ENCODE data around the gene ROBO1.

ROBO1 gene

GRCh38 chr3:79040701-79041100 is 727.1 kb downstream of the ROBO1 start:
- DNase-seq = no peak

GRCh38 chr3:79040091-79040490 is 727.7 kb downstream of the ROBO1 start:
- no peak for DNase-seq

DNA sequence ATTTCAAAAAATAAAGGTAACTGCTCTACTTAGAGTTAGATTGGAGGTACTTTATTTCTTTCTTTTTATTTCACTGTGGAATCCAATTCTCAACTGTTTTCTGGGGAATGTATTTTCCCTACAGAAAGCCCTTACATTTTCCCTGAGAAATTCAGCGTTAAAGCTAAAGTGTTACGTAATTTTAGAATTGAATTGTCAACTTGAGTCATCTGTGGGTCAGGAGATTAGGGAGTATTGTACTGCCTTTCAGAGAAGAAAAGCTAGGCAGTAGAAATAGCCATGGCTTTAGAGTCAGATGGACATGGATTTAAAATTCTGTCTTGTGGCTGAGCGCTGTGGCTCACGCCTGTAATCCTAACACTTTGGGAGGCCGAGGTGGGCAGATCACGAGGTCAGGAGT is 728.6 kb downstream of the ROBO1 start:
- no peak for DNase-seq

DNA sequence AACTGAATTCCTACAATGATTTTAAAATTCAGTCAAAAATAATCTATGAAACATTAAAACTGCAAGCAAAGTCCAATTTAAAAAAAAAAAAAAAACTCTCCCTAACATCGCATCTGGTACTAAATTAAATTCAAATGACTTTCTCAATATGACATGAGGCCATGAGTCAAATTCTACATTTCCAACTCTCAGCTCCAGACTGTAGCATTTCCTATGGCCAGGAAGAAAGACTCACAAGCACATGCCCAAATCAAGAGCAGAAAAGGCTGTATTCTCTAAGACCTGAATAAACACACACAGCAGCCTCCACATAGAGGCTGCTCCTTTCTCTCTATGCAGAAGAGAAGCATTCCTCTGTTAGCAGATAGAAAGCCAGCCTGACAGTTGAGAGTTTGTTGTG is 729.2 kb downstream of the ROBO1 start:
- no peak for DNase-seq

GRCh38 chr3:79038057-79038456 is 729.7 kb downstream of the ROBO1 start:
- no peak for DNase-seq

DNA sequence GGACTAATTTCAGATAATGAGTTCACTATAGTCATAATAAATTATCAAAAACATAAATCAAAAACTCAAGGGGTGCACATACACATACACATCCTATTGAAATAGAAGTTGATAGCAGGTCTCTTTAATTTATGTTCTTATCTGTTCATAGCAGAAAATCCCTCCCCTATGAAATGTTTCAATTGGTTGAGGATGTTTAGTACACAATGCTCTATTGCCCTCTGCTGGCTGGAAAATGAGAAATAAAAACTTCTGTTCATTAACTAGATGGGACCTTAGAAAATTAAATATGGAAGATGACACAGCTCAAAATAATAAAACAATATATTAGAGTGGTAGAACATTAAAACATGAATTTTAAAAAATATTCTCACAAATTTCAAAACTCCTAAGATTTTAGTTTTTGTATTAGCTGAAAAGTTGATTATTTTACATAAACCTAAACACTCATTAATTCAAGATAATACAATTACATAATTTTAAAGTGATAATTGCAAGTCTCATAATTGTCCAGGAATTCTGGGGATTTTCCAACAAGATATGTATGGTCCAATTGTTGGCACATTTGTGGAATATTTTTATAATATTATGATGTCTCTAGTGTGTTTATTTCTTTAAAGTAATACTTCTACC is 735.0 kb downstream of the ROBO1 start:
- DNase-seq = no peak

DNA sequence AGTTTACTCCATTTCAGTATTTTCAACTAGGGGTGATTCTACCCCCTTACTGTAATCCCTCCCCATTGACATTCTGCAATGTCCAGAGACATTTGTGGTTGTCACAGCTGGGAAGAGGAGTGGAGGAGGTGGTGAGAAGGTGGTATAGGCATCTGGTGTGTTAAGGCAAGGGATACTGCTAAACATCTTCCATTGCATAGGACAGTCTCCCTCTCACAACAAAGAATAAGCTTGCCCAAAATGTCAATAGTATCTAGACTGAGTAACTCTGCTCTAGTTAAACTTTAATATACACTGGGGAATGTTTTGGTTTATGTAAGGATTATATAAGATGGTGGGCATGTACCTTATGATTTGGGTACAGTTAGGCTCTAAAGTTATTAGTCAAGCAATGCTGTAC is 737.6 kb downstream of the ROBO1 start:
- DNase-seq = no peak

DNA sequence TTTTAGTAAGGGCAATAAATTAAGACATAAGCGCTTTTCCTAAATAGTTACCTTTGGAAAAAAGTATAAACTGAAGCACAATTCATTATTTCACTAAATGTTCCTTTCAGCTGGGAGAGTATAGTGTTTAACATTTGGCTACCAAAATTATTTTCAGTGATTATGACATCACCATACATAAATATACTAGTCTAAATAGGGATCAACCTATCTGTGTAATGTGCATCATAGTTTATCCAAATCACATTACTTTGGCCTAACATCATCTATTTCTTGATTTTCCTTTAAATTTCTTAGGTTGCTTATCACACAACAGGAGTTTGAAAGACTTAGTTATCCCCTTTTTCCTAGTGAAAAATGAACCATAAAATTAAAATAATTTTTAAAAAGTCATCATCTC is 738.9 kb downstream of the ROBO1 start:
- DNase-seq = no peak

- no peak for DNase-seq
These were observed 740.2 kb downstream of the ROBO1 start for GRCh38 chr3:79027593-79027992.

GRCh38 chr3:79019924-79020173 is 747.9 kb downstream of the ROBO1 start:
- DNase-seq = no peak

- peak; percentile 91 for DNase-seq
These were observed 748.5 kb downstream of the ROBO1 start for GRCh38 chr3:79019137-79019923.

DNA sequence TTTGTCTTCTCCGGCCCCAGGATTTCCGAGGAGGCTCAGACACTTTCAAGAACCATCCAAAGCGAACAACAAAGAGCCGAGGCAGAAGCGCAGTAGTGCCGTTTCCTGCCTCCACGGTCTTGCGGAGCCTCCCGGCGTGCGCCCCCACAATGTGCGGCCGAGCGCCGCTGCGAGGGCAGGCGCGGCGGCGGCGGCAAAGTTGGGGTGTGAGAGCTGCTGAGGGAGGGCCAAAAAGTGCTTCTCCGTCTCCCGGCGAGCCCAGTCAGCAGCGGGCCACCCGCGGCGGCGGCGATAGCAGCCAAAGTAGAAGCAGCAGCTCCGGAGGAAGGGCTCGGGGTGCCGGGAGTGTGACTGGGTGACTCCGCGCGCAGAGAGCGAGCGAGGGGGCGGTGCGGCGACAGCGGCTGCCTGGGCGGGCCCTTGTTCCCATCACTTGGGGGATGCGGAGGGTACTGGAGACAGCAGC is 749.1 kb downstream of the ROBO1 start:
- DNase-seq = peak; percentile 82

- DNase-seq = no peak
These were observed 749.5 kb downstream of the ROBO1 start for GRCh38 chr3:79018265-79018664.

DNA sequence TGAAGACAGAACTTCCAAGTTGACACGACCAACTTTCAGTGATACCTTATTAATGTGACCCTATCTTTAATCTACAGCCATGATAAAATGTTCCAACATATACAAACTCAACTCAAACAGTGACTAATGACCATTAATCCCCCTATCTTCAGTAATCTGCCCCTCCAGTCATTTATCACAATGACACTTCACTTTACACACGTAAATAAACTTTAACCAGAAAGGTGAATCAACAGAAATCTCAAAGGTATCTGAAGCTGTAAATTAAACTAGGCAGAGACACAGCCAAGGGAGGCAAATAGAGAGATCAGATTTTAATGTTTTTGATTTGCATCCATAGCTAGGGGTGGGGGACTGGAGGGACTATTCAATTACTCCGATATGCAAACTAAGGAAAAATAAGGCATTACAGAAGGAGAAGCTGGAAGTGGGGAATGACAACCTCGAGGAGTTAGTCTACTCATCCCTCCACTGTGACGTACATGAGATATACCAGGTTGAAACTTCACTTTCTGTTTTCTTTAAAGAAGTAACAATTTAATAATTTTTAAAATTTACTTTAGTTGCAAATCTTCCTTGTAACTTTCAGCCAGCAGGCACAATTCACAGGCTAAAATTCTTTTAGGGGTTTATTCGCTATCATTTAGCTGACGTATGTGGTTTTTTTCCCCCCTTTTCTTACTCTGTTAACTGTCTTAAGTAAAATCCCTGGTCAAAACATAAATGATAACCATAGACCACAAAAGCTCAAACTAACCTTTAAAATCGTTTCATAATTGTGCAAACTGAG is 751.0 kb downstream of the ROBO1 start:
- no peak for DNase-seq

DNA sequence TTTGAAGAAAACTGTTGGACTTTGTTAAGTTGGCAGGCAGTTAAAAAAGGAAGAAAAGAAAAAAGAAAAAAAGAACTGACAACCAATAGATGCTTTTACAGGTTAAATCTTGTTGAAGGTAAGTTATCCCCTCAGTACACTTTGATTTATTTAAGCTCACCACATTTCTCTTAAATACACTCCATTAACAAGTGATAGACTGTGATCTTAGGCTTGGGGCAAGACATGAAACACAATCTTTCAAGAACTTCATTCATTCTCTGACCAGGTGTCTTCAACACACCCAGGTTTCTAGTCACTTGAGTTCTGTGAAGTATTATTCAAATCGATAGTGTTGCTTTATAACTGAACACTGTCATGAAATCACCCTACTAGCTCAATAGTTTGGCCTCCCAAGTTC is 751.9 kb downstream of the ROBO1 start:
- DNase-seq = no peak

GRCh38 chr3:79012946-79013362 is 754.8 kb downstream of the ROBO1 start:
- DNase-seq = no peak

GRCh38 chr3:79012530-79012913 is 755.3 kb downstream of the ROBO1 start:
- DNase-seq = no peak

DNA sequence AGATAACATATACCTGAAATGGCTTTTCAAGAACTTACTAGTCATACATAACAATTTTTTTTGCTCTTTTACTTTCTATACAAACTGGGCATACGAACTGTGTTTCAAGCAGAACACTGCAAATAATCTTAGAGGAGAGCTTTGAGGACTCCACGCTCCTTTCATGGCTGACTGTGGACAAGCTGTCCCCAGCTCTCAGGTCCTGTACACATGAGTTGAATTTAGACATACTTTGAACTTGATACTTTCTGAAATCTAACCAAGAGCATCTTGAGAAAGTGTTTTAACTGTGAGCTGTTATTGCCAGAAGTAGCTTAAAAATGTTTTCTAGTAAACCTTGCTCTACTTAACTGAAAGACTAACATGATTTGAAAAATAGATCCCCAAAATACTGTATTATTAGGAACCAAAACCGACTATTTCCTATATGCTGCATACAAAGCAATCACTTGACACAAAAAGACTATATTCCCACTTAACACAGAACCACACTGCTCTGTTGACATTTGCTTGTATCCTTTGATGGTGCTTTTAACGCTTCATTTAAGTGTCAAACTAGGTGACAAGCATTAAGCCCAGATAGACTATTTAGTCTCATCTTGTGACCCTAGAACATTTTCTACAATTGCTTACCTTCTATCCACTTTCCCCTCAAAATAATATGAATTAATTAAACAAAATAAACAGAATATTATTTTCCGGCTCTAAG is 755.8 kb downstream of the ROBO1 start:
- DNase-seq = no peak

DNA sequence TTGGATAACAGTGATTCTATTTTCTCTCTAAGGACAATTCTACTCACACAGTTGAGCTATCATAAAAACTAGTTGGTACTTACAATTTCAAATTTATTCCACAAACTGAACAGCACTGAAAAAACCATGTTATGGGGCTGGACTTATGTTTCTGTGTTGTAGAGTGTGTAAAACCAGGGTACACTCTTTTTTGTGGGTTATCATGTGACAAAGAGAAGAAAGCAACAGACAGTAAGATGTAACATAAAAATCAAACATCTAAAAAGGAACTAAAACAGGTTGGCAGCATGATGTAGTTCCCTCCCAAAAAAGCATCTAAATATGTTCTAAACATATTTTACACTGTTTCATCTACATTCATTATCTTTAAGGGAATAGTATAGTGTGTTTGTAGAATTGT is 757.9 kb downstream of the ROBO1 start:
- no peak for DNase-seq

GRCh38 chr3:79006077-79006476 is 761.7 kb downstream of the ROBO1 start:
- DNase-seq = no peak

DNA sequence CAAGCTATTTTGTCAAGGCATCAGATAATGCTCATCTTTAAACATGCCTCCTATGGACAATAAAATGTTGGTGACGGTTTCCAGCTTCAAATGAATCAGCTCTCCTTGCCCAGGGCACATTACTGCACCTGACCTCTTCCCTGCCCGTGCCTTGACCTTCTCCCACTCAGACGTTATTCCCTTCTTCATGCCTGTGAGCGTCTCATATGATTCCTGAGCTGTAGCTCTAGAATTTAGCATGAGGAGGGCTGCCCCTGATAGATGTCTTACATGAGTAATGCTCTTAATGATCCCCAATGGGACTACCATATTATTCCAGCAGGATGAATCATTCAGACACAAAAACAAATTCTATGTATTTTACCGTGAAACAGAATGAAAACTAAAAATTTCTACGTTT is 762.7 kb downstream of the ROBO1 start:
- DNase-seq = no peak

DNA sequence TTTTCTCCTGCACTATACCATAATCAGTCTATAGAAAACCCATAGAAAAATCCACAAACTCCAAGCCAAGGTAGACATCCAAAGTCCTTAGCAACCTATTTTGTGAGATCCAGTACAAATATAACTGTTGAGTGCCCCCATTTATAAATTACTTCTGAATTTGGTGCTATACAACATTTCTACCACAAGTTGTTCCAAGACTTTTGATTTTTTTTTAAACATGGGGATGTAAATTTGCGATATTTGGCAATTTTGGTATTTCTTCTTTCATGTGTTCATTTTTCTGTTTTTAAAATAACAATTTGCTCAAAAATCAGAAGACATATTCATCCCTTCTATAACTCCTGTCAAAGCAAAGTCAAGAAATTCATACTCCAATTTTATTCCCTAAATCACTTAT is 763.8 kb downstream of the ROBO1 start:
- no peak for DNase-seq

All from islet precursor cell (in vitro differentiated cells).